Hippocampal formation (tissue), 2 donors: ENCODE results near the gene CDK14.
"Not testable (repeated sequence)": the region's sequence is repeated elsewhere in the genome, so short reads cannot be mapped to it uniquely, and the experiment has no call there.

Experiments used
- DNase-seq, 2 donors: peaks; one replicate each; lab custom pipeline; 2025; lab: John Stamatoyannopoulos, UW

CDK14 gene

GRCh38 chr7:90794234-90794633, 198.1 kb downstream of the CDK14 start:
- DNase-seq: not testable (repeated sequence)

GRCh38 chr7:90797596-90797995, 201.5 kb downstream of the CDK14 start:
- DNase-seq: no peak

DNA sequence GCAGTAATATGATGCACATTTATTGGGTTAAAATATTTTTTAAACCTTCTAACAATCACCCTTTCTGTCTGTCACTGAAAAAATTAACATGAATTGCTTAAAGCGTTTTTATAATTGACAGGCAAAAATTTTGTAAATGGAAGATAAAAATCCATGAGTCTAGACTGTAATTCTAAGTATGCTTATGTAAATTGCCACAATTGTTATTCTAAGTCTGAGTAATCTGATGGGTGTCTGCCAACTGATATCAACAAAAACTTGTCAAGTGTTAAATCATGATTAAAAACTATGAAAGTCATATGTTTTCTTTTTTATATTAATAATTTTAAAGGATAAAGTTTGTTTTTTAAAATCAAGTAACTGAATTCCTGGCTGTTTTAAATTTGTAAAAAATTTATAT, 208.2 kb downstream of the CDK14 start:
- no peak for DNase-seq

GRCh38 chr7:90815552-90815951, 219.4 kb downstream of the CDK14 start:
- DNase-seq: not testable (repeated sequence)

DNA sequence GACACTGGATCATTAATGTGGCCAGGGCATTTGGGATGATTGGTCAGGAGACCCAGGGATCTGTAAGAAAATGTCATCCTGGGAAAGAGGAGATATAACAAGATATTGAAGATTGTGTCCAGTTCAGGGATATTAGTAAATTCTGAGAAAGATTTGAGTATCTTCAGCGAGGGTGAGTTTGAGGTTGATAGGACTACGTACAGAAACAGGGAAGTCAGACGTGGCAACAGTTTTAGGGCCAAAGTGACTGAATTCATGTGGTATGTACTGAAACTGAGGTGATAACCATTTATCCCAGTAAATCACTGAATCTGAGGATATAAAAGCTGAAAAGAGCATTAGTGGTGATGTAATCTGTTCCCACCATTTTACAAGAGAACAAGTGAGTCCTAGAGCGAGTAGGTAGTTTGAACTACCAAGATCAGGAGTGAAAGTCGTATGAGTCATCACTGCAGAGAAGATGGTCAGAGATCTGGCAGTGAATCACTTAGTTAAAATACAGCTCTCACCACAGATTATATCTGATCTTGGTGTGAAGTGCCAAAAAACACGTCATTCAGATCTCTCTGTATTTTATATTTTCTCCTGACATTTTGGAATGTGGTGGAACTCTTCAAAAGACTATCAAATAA, 220.5 kb downstream of the CDK14 start:
- DNase-seq: no peak

- no peak for DNase-seq
These were observed 221.0 kb downstream of the CDK14 start for GRCh38 chr7:90817151-90817550.

GRCh38 chr7:90817846-90818245, 221.7 kb downstream of the CDK14 start:
- no peak for DNase-seq

GRCh38 chr7:90818341-90818740, 222.2 kb downstream of the CDK14 start:
- no peak for DNase-seq

DNA sequence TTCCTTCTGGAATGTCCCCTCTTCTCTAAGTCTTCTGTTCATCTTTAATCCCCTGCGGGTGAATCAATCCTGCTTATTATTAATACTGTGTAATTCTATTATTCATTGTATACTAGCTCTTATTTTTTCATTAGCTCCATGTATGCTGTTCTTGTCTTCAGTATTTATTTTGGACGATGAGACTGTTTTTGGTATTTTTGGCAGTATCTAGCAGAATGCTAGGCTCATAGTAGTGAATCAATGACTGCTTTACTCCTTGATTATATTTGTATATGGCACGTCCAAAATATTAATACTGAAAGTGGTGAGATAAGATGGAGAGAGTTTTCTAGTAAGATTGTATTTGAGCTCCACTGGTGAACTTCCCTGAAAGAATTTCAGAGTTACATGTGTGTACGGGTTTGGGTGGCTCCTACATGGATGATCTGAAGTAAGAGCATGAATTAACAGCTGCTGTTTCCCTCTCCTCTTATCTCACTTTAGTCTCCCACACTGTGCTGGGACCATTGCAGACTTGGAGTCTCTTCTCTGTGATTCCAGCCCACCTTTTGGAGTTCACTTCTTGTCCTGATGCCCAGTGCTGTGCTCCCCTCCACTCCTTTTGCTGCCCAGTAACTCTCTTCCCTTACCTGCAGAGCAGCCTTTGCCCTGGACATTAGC, 226.0 kb downstream of the CDK14 start:
- no peak for DNase-seq

DNA sequence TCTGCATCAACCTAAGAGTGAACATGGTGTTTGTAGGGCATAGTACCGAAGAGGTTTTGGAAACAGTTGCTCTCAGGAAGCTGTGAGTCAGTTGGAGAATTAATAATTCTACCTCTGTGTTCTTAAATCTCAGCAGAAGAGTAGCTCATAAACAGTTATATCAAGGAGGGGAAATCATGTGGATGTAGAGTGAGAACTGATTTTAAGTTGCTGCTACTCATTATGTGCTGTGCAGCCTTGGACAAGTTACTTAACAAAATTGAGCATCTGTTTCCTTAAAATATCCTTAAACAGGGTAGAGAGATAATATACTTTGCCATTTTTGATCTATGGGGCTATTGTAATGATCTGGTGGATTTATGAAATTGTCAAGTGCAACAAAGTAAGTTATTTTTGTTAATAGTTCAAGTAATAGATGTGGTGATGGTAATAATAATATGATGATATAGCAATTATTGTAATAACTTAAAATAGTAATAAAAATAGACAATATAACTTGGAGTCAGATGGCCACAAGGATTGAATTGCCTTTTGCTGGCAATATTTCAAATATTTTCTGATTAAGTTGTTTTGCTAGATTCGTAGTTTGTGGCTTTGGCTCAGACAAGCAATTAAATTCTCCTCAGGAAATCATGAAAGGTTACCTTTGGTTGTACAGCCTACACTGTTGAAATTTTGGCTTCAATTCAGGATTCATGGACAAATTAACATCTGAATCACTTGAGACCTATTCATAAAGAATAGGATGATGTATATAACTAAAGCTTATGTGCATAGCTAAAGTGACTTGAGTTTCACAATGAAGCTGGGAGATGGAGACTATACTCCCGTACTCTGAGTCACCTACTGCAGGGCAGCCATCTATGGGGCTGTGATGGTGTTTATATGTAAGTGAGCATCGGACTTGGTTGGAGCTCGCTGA, 228.5 kb downstream of the CDK14 start:
- DNase-seq: no peak

GRCh38 chr7:90825779-90826178, 229.7 kb downstream of the CDK14 start:
- DNase-seq: no peak

GRCh38 chr7:90828601-90829000, 232.5 kb downstream of the CDK14 start:
- DNase-seq: no peak

GRCh38 chr7:90830308-90830707, 234.2 kb downstream of the CDK14 start:
- no peak for DNase-seq

GRCh38 chr7:90832726-90833125, 236.6 kb downstream of the CDK14 start:
- no peak for DNase-seq

- no peak for DNase-seq
These were observed 237.3 kb downstream of the CDK14 start for GRCh38 chr7:90833443-90833842.

DNA sequence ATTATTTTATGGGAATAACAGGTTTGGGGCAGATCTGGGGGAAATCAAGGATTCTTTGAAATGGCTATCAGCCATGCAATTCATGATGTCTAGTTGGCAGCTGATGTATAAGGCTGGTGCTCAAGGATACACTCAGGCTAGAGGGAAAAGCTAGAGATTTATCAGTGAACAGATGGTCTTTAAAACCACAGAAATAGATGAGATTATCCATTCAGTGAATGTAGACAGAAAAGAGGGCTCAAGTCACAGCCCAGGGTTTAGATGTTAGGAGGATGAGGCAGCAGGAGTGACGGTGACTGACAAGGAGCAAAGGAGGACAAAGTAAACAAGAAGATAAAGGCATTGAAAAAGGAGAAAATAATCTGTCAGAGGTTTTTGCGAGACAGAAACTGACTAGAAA, 238.7 kb downstream of the CDK14 start:
- no peak for DNase-seq

DNA sequence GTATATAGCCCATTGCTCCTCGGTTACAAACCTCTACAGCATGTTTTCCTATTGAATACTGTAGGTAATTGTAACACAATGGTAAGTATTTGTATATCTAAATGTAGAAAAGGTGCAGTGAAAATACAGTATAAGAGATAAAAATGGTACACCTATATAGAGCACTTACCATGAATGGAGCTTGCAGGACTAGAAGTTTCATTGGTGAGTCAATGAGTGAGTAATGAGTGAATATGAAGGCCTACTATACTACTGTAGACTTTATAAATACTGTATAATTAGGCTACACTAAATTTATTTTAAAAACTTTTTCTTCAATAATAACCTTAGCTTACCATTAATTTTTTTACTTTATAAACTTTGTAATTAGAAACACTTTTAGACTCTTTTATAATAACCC, 239.7 kb downstream of the CDK14 start:
- no peak for DNase-seq

- DNase-seq: no peak
These were observed 240.8 kb downstream of the CDK14 start for GRCh38 chr7:90836937-90837336.

DNA sequence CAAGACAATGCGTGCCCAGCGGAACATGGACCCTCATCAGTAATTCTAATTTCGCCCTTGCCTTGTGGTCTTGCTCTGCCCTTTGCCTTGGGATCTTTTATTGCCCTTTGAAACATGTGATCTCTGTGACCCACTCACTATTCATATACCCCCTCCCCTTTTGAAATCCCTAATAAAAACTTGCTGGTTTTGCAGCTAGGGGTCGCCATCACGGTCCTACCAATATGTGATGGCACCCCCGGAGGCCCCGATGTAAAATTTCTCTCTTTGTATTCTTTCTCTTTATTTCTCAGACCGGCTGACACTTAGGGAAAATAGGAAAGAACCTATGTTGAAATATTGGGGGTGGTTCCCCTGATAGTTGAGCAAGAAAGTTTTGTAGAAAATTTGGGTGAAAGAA, 242.7 kb downstream of the CDK14 start:
- DNase-seq: no peak

- no peak for DNase-seq
These were observed 243.2 kb downstream of the CDK14 start for GRCh38 chr7:90839316-90839715.

- DNase-seq: no peak
These were observed 243.7 kb downstream of the CDK14 start for GRCh38 chr7:90839727-90840291.

- no peak for DNase-seq
These were observed 245.8 kb downstream of the CDK14 start for GRCh38 chr7:90841759-90842429.
